Heart left ventricle (tissue), 16 donors: ENCODE measurements around the gene LRRFIP1. TPM values are rescaled to one million over a fixed set of nuclear protein-coding genes. Genes with fewer than 3 reads are reported as not detected.

Experiments
- ATAC-seq, 4 donors: fragments of 200-7000 bp; cut with Tn5 transposase; one replicate each; pipeline ENCODE4 v1.9.1; 2020 to 2022; ENCODE audit warnings: moderate library complexity in 4 of 4, mild to moderate bottlenecking in 3 of 4, moderate number of reproducible peaks in 1 of 4
- DNase-seq, 5 donors: peaks; one replicate each; pipeline ENCODE4 v3.0.0-alpha.2; 2020
- H3K27ac ChIP-seq, 12 donors: fragments of 200-600 bp; sonication (generic) in 4 of 12; one replicate each; pipeline versions ENCODE4 v1.5.0 to v1.8.0; 2016 to 2022; ENCODE audit warnings: mild to moderate bottlenecking in 2 of 12
- H3K27me3 ChIP-seq, 9 donors: fragments of 200-600 bp; sonication (generic) in 2 of 9; one replicate each; pipeline versions ENCODE4 v1.5.1 to v1.8.0; 2016 to 2022; ENCODE audit warnings: mild to moderate bottlenecking in 3 of 9
- H3K36me3 ChIP-seq, 9 donors: fragments of 200-600 bp; sonication (generic) in 2 of 9; one replicate each; pipeline versions ENCODE4 v1.5.0 to v1.8.0; 2018 to 2022; ENCODE audit warnings: mild to moderate bottlenecking in 2 of 9
- H3K4me1 ChIP-seq, 12 donors: fragments of 200-600 bp; sonication (generic) in 4 of 12; one replicate each; pipeline versions ENCODE4 v1.5.0 to v1.8.0; 2016 to 2022; ENCODE audit warnings: mild to moderate bottlenecking in 3 of 12
- H3K4me3 ChIP-seq, 12 donors: fragments of 200-600 bp; sonication (generic) in 4 of 12; one replicate each; pipeline versions ENCODE4 v1.5.0 to v1.8.0; 2017 to 2022; ENCODE audit warnings: mild to moderate bottlenecking in 9 of 12, moderate library complexity in 4 of 12
- H3K9me3 ChIP-seq, 12 donors: fragments of 200-600 bp; sonication (generic) in 4 of 12; one replicate each; pipeline versions ENCODE4 v1.5.0 to v1.8.0; 2016 to 2022; ENCODE audit warnings: mild to moderate bottlenecking in 1 of 12
- CTCF ChIP-seq, 12 donors: fragments of 200-600 bp; sonication (generic) in 4 of 12; IDR thresholded peaks; one replicate each; pipeline versions ENCODE4 v1.5.0 to v1.8.0; 2018 to 2022; ENCODE audit warnings: antibody characterized with exemption in 12 of 12, mild to moderate bottlenecking in 5 of 12
- POLR2A ChIP-seq, 2 donors: fragments of 450-650 bp; IDR thresholded peaks; one replicate each; pipeline ENCODE4 v1.6.1; 2017; ENCODE audit warnings: antibody characterized with exemption in 2 of 2, mild to moderate bottlenecking in 2 of 2, moderate library complexity in 2 of 2
- WGBS, 4 donors: extraction: QIAGEN DNeasy Blood & Tissue Kit in 2 of 4; methylation state at CpG; one replicate each; pipeline versions ENCODE4 v1.1.5 to v1.1.7; 2013 to 2018; 5-methylcytosine and 5-hydroxymethylcytosine counted together
- intact Hi-C, 10 donors: fragments of 100-400 bp; cut with DNase I; formaldehyde crosslinking; loops; one replicate each; pipeline versions ENCODE4 v1.11.1 to v1.14.2; 2022
- polyA plus RNA-seq, 2 donors: library from polyadenylated mRNA; stranded (reverse); fragments of 200-250 nt; gene quantifications; one replicate each; pipeline ENCODE4 v1.2.3, GENCODE V29; 2013
- total RNA-seq, 9 donors: library from RNA; depleted of rRNA in 2 of 9; stranded (reverse); fragments of >200 nt in 2 of 9; fragmentation: NEBNext Ultra II Directional in 3 of 9; extraction: Animal tissue kit (Norgen Biotek cat#: 25700) in 3 of 9; gene quantifications; one replicate each; pipeline versions ENCODE4 v1.1.0 to v1.2.4, GENCODE V29; 2016 to 2023
- donor health status: ischemic (EF 13 %, LVEDD 7.1; RV severe dilation, severe dysfunction).
- donor health status: healthy with polysubstance abuse.
- donor health status: DM: no; HTN: yes; CAD: no.
- donor health status: DM: no; HTN: no; CAD: no.
- donor health status: ischemic (EF 25% LVEDD 6.9; RV normal size, moderate dysfunction).
- donor health status: ischemic (EF 25% LVEDD 5.7; RV mildly dilated, moderate dysfunction).
- donor health status: healthy.
- donor health status: DM: yes; HTN: yes; CAD: no.
- donor health status: ischemic (EF 35%, LVEDD 5.7; RV mildly dilated, moderate dysfunction).
- donor health status: nonischemic (EF 11% LVEDD 7.7; RV severe dilation, severe dysfunction).
- donor health status: DM: yes; HTN: yes; CAD: no.
- donor health status: PGD.
- donor health status: ischemic (EF 29% LVEDD 5.4; RV normal size, mild dysfunction).
- donor health status: nonischemic (EF 23%, LVEDD 6.1; RV moderate dilation, normal function).

The LRRFIP1 gene
- total and polyA plus RNA-seq, 11 donors = 78.7 to 151 (median 111) TPM

DNA sequence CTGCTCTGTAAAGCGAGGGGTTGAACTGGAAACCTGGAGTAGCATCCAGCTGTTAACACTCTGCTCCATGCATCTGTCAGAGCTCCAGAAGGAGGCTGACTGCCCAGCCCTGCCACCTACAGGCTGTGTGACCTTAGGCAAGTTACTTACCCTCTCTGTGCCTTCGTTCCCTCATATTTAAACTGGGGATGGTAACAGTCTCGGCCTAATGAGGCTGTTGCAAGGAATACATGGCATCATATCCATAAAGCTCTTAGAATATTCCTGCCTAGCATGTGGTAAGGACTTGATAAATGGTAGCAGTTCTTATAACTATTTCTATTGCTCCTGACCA, 80.6 kb downstream of the LRRFIP1 start:
- no peaks in the 10 kb centered on the region for H3K27me3 ChIP-seq
- intact Hi-C loops = no loop called here
- H3K27ac ChIP-seq = peak overlapping the region; percentile 1 to 98 (median 62)
- H3K9me3 ChIP-seq = no peaks in the 10 kb centered on the region
- H3K36me3 ChIP-seq = peaks cover 0 to 49% (median 35%) of the 10 kb centered on the region in 9 donors
- TF ChIP-seq CTCF (IDR thresholded peaks at IDR 0.05) (peak in 1 of 12 donors; percentile 25), POLR2A (IDR thresholded peaks at IDR 0.05) (no peak)
- 82 to 88% (median 85%) methylated on average over 3 of the region's 3 CpGs for WGBS, 4 donors
- DNase-seq (no peak), ATAC-seq (peak in 1 of 4 donors; percentile 5)
- H3K4me3 ChIP-seq = no peak overlapping the region
- H3K4me1 ChIP-seq = peaks cover 17 to 81% (median 69%) of the 10 kb centered on the region in 12 donors

- no peak for ATAC-seq
- Histone ChIP-seq H3K36me3 (peaks cover 0 to 52% (median 35%) of the 10 kb centered on the region in 9 donors), H3K27me3 (no peaks in the 10 kb centered on the region), H3K9me3 (no peaks in the 10 kb centered on the region), H3K4me1 (peaks cover 12 to 81% (median 68%) of the 10 kb centered on the region in 12 donors), H3K4me3 (no peak overlapping the region), H3K27ac (peak overlapping the region in 9 of 12 donors; percentile 31 to 98 (median 65))
- DNase-seq = no peak
- no peak for TF ChIP-seq CTCF (IDR thresholded peaks at IDR 0.05)
- no peak for TF ChIP-seq POLR2A (IDR thresholded peaks at IDR 0.05)
- intact Hi-C loops = no loop called here
- WGBS, 4 donors = 74 to 79% (median 78%) methylated on average over 27 of the region's 27 CpGs
Measured at GRCh38 chr2:237708491-237708890, 81.1 kb downstream of the LRRFIP1 start.

GRCh38 chr2:237708961-237709360, 81.6 kb downstream of the LRRFIP1 start:
- DNase-seq (no peak), ATAC-seq (no peak)
- 36 to 49% (median 48%) methylated on average over 6 of the region's 6 CpGs for WGBS, 4 donors
- Histone ChIP-seq H3K9me3 (no peaks in the 10 kb centered on the region), H3K4me1 (peaks cover 8 to 79% (median 68%) of the 10 kb centered on the region in 12 donors), H3K36me3 (peaks cover 0 to 52% (median 35%) of the 10 kb centered on the region in 9 donors), H3K27me3 (no peaks in the 10 kb centered on the region), H3K27ac (peak overlapping the region in 10 of 12 donors; percentile 31 to 98 (median 62)), H3K4me3 (no peak overlapping the region)
- TF ChIP-seq CTCF (IDR thresholded peaks at IDR 0.05) (no peak), POLR2A (IDR thresholded peaks at IDR 0.05) (no peak)
- intact Hi-C loops = no loop called here

DNA sequence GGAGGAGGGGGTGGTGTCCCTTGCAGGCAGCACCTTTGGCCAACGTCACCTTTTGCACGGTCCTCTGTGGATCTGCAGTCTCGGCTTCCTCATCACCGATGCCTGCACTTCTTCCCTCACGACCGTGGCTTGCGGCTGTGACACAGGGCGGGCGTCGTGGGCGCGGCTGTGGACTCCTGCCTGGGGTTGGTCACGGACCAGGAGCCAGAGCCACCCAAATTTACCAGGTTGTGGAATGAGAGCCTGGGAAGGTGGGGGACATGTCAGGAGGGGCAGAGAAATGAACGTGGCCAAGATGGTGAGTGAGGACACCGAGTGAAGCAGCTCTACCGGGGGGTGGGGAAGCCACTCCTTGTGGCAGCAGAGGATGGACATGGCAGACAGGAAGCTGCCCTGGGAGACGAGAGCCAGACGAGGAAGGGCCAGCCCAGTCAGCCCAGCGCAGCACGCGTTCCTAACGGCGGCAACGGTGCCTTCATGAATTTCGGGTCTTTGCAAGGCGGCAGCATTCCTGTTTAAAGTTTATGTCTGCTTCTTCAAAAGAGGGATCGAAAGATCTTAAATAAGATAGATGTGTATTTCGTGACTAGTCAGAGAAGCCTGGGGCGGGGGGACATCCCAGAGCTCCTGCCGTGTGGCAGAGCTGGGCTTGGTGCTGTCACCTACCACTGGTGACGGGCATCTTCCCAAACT, 84.2 kb downstream of the LRRFIP1 start:
- Histone ChIP-seq H3K4me3 (no peak overlapping the region), H3K27ac (peak overlapping the region in 7 of 12 donors; percentile 0 to 89 (median 78)), H3K27me3 (no peaks in the 10 kb centered on the region), H3K4me1 (peaks cover 8 to 80% (median 69%) of the 10 kb centered on the region in 12 donors), H3K36me3 (peaks cover 0 to 52% (median 35%) of the 10 kb centered on the region in 9 donors), H3K9me3 (no peaks in the 10 kb centered on the region)
- no peak for TF ChIP-seq CTCF (IDR thresholded peaks at IDR 0.05)
- TF ChIP-seq POLR2A (IDR thresholded peaks at IDR 0.05) = no peak
- intact Hi-C loops = no loop called here
- no peak for DNase-seq
- 87 to 89% (median 88%) methylated on average over 26 to 31 of the region's 31 CpGs for WGBS, 4 donors
- ATAC-seq = no peak
